A673 (cell line): ENCODE measurements around the gene TBC1D22A. TPM values are rescaled to one million over a fixed set of nuclear protein-coding genes. Genes with fewer than 3 reads are reported as not detected.

Experiments
- BruUV-seq: library from RNA; stranded (reverse); fragments of 400-500 nt; replicated peaks from 2 replicates; lab custom pipeline; 2021; lab: Mats Ljungman, UMichigan
- CTCF ChIA-PET: fragments of 300-600 bp; sonication (Branson Sonifier 250); formaldehyde crosslinking; loops from one replicate; lab custom pipeline; 2022; ENCODE audit warnings: antibody characterized with exemption; lab: Charles Lee
- POLR2A ChIA-PET: fragments of 300-600 bp; sonication (Branson Sonifier 250); formaldehyde crosslinking; loops from one replicate; lab custom pipeline; 2022; ENCODE audit warnings: antibody characterized with exemption; ENCODE audit not compliant: low non-redundant PET; lab: Charles Lee
- DNase-seq: peaks from one replicate; pipeline ENCODE4 v3.0.0-alpha.2; 2015; ENCODE audit warnings: low spot score
- H3K27ac ChIP-seq: fragments of 200-600 bp; sonication (generic); 2 replicates; pipeline ENCODE4 v1.5.1; 2016; ENCODE audit warnings: mixed run types, low read depth, mild to moderate bottlenecking, mixed read lengths, antibody characterized with exemption, low read length; ENCODE audit not compliant: poor library complexity, severe bottlenecking
- H3K27me3 ChIP-seq: fragments of 200-600 bp; sonication (generic); replicated peaks from 2 replicates; pipeline ENCODE4 v1.6.1; 2017; ENCODE audit warnings: mixed run types, low read depth, mild to moderate bottlenecking, mixed read lengths, antibody characterized with exemption, low read length; ENCODE audit not compliant: insufficient read depth, poor library complexity
- H3K36me3 ChIP-seq: fragments of 200-600 bp; sonication (generic); 2 replicates; pipeline ENCODE4 v1.6.1; 2016; ENCODE audit warnings: mixed run types, mild to moderate bottlenecking, mixed read lengths, antibody characterized with exemption, low read length; ENCODE audit not compliant: insufficient read depth, poor library complexity, severe bottlenecking
- H3K4me1 ChIP-seq: fragments of 200-600 bp; sonication (generic); 2 replicates; pipeline ENCODE4 v1.6.1; 2017; ENCODE audit warnings: mixed run types, mild to moderate bottlenecking, mixed read lengths, antibody characterized with exemption, low read length; ENCODE audit not compliant: insufficient read depth, poor library complexity, severe bottlenecking
- H3K4me3 ChIP-seq: fragments of 200-600 bp; sonication (generic); 2 replicates; pipeline ENCODE4 v1.5.1; 2016; ENCODE audit warnings: low read depth, mixed run types, mild to moderate bottlenecking, mixed read lengths, low read length; ENCODE audit not compliant: poor library complexity, severe bottlenecking
- H3K9me3 ChIP-seq: fragments of 200-600 bp; sonication (generic); 2 replicates; pipeline ENCODE4 v1.6.1; 2016; ENCODE audit warnings: mixed run types, low read depth, mild to moderate bottlenecking, mixed read lengths, antibody characterized with exemption, low read length; ENCODE audit not compliant: poor library complexity, severe bottlenecking
- CTCF ChIP-seq: fragments of 300-800, 200-600 bp; sonication (generic); conservative IDR thresholded peaks from 2 replicates; pipeline ENCODE4 v1.5.1; 2017; ENCODE audit warnings: low read depth, mild to moderate bottlenecking, antibody characterized with exemption, low read length, moderate library complexity, mixed read lengths
- EZH2 ChIP-seq: fragments of 200-600 bp; sonication (generic); IDR thresholded peaks from 2 replicates; pipeline ENCODE4 v1.6.1; 2017; ENCODE audit warnings: borderline replicate concordance, low read depth, mild to moderate bottlenecking, mixed read lengths, antibody characterized with exemption, low read length; ENCODE audit not compliant: poor library complexity, severe bottlenecking
- intact Hi-C: fragments of 100-400 bp; cut with micrococcal nuclease; formaldehyde crosslinking; loops from one replicate; pipeline ENCODE4 v1.10.0; 2022; ENCODE audit not compliant: unreplicated experiment
- total RNA-seq: library from RNA; stranded (reverse); gene quantifications from 2 replicates; pipeline ENCODE4 v1.2.3, GENCODE V29; 2021

Gene TBC1D22A
- total RNA-seq, 1 experiment from 2014 or later, result 22.5 TPM

DNA sequence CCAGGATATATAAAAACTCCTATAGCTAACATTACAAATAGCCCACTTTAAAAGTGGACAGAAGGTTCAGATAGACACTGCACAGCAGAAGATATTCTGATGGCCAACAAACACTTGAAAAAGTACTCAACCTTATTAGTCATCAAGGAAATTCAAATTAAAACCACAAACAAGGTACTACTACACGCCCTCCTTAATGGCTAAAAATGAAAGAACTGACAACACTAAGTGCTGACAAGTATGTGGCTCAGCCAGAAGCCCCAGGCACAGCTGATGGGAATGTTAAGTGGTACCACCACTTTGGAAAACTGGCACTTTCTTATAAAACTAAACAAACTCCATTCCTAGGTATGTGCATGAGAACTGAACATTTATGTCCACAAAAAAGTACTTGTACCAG, 320.1 kb downstream of the TBC1D22A start:
- H3K27ac ChIP-seq, result no peak overlapping the region
- ChIA-PET CTCF (no interaction called here), POLR2A (no interaction called here)
- no peaks in the 10 kb centered on the region for H3K9me3 ChIP-seq
- no peak overlapping the region for H3K4me3 ChIP-seq
- BruUV-seq, result no TSS peak
- intact Hi-C loops, result no loop called here
- TF ChIP-seq EZH2 (no peak), CTCF (no peak)
- no peaks in the 10 kb centered on the region for H3K4me1 ChIP-seq
- H3K27me3 ChIP-seq, result no peaks in the 10 kb centered on the region
- no peak for DNase-seq
- no peaks in the 10 kb centered on the region for H3K36me3 ChIP-seq

DNA sequence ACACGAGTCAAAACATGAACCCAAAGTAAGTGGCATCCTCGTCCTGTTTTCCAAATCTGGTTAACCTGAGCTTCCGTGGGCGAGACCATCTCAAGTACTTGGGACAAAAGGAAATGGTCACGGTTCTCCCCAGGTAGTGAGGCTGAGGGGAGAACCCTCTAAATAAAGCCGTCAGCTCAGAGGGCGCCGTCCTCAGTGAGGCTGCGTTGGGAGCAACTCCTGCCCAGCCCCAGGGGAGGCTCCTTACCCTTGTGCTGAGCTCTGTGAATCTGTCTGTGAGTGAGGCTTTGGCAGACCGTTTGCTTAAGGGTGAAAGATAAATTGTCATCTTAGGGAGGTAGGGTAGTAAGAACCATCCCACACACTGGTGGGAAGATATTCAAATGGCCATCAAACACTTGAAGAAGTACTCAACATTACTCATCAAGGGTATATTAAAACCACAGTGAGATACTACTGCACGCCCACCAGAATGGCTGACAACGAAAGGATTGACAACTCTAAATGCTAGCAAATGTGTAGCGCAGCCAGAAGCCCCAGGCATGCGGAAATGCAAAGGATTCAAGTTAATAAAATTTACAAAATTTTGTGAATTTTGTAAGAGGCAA, 321.0 kb downstream of the TBC1D22A start:
- ChIA-PET POLR2A (no interaction called here), CTCF (no interaction called here)
- Histone ChIP-seq H3K4me3 (no peak overlapping the region), H3K4me1 (no peaks in the 10 kb centered on the region), H3K27ac (no peak overlapping the region), H3K36me3 (no peaks in the 10 kb centered on the region), H3K27me3 (no peaks in the 10 kb centered on the region), H3K9me3 (no peaks in the 10 kb centered on the region)
- intact Hi-C loops, result no loop called here
- BruUV-seq, result no TSS peak
- DNase-seq, result no peak
- TF ChIP-seq CTCF (no peak), EZH2 (no peak)

- ChIA-PET POLR2A (no interaction called here), CTCF (no interaction called here)
- no peak overlapping the region for H3K4me3 ChIP-seq
- no peaks in the 10 kb centered on the region for H3K4me1 ChIP-seq
- no peak overlapping the region for H3K27ac ChIP-seq
- no peaks in the 10 kb centered on the region for H3K27me3 ChIP-seq
- H3K36me3 ChIP-seq, result no peaks in the 10 kb centered on the region
- no peak for TF ChIP-seq CTCF
- no peak for TF ChIP-seq EZH2
- no peak for DNase-seq
- intact Hi-C loops, result no loop called here
- no peaks in the 10 kb centered on the region for H3K9me3 ChIP-seq
- BruUV-seq, result no TSS peak
These were observed 321.8 kb downstream of the TBC1D22A start for GRCh38 chr22:47084226-47084625.
